HL-60 (cell line): ENCODE measurements around the gene PPP1R14C.

Experiments
- DNase-seq, 2 experiments: peaks; one replicate each; pipeline ENCODE4 v3.0.0-alpha.2; 2010 to 2020; ENCODE audit warnings: low read depth in 1 of 2, low spot score in 1 of 2
- H3K27ac ChIP-seq: fragments of 250-450 bp; sonication (Bioruptor Pico); replicated peaks from 2 replicates; pipeline ENCODE4 v1.5.1; 2020; ENCODE audit warnings: mild to moderate bottlenecking, moderate library complexity
- H3K27me3 ChIP-seq: fragments of 250-450 bp; sonication (Bioruptor Pico); 2 replicates; pipeline ENCODE4 v1.5.1; 2021; ENCODE audit warnings: mild to moderate bottlenecking, moderate library complexity; ENCODE audit not compliant: insufficient read depth, poor library complexity, severe bottlenecking
- H3K4me3 ChIP-seq: replicated peaks from 2 replicates; pipeline ENCODE4 v1.5.1; 2011; ENCODE audit warnings: mild to moderate bottlenecking, control low read depth, low read length; ENCODE audit not compliant: insufficient read depth
- GABPA ChIP-seq: IDR thresholded peaks from 2 replicates; pipeline ENCODE4 v1.6.1; 2012; ENCODE audit warnings: low read depth
- POLR2AphosphoS5 ChIP-seq: IDR thresholded peaks from 2 replicates; pipeline ENCODE4 v1.6.1; 2012; ENCODE audit warnings: low read depth
- REST ChIP-seq: IDR thresholded peaks from 2 replicates; pipeline ENCODE4 v1.6.1; 2012; ENCODE audit warnings: low read depth; ENCODE audit not compliant: insufficient replicate concordance
- SPI1 ChIP-seq: IDR thresholded peaks from 2 replicates; pipeline ENCODE4 v1.6.1; 2012; ENCODE audit warnings: low read depth, mild to moderate bottlenecking, borderline replicate concordance
- TF ChIP-seq, protein P1 (sequence below): IDR thresholded peaks from one replicate; pipeline ENCODE4 v1.5.1; 2011; ENCODE audit warnings: low read length, control low read depth, inconsistent platforms; ENCODE audit not compliant: insufficient read depth

The PPP1R14C gene

GRCh38 chr6:150280703-150281102 lies 137.9 kb downstream of the PPP1R14C start:
- DNase-seq: no peak
- no peak overlapping the region for H3K4me3 ChIP-seq
- peaks cover 2% of the 10 kb centered on the region for H3K27me3 ChIP-seq
- H3K27ac ChIP-seq: no peak overlapping the region
- no peak for TF ChIP-seq REST
- TF ChIP-seq SPI1: no peak
- TF ChIP-seq POLR2AphosphoS5: no peak
- TF ChIP-seq, protein P1, sequence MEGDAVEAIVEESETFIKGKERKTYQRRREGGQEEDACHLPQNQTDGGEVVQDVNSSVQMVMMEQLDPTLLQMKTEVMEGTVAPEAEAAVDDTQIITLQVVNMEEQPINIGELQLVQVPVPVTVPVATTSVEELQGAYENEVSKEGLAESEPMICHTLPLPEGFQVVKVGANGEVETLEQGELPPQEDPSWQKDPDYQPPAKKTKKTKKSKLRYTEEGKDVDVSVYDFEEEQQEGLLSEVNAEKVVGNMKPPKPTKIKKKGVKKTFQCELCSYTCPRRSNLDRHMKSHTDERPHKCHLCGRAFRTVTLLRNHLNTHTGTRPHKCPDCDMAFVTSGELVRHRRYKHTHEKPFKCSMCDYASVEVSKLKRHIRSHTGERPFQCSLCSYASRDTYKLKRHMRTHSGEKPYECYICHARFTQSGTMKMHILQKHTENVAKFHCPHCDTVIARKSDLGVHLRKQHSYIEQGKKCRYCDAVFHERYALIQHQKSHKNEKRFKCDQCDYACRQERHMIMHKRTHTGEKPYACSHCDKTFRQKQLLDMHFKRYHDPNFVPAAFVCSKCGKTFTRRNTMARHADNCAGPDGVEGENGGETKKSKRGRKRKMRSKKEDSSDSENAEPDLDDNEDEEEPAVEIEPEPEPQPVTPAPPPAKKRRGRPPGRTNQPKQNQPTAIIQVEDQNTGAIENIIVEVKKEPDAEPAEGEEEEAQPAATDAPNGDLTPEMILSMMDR: no peak
- no peak for TF ChIP-seq GABPA

- H3K27me3 ChIP-seq: peaks cover 5% of the 10 kb centered on the region
- no peak overlapping the region for H3K4me3 ChIP-seq
- DNase-seq: no peak
- TF ChIP-seq, protein P1: no peak
- TF ChIP-seq REST (no peak), POLR2AphosphoS5 (no peak), SPI1 (no peak), GABPA (no peak)
- H3K27ac ChIP-seq: no peak overlapping the region
Measured at GRCh38 chr6:150281767-150282166, 138.9 kb downstream of the PPP1R14C start.

GRCh38 chr6:150282806-150283205 lies 140.0 kb downstream of the PPP1R14C start:
- no peak overlapping the region for H3K4me3 ChIP-seq
- TF ChIP-seq GABPA: no peak
- TF ChIP-seq POLR2AphosphoS5: no peak
- TF ChIP-seq SPI1: no peak
- TF ChIP-seq, protein P1: no peak
- no peak for TF ChIP-seq REST
- no peak for DNase-seq
- peaks cover 5% of the 10 kb centered on the region for H3K27me3 ChIP-seq
- H3K27ac ChIP-seq: no peak overlapping the region
